ENCODE measurements around the gene PTPN3.
"Not testable (repeated sequence)": the region's sequence is repeated elsewhere in the genome, so short reads cannot be mapped to it uniquely, and the experiment has no call there.

PTPN3 gene

DNA sequence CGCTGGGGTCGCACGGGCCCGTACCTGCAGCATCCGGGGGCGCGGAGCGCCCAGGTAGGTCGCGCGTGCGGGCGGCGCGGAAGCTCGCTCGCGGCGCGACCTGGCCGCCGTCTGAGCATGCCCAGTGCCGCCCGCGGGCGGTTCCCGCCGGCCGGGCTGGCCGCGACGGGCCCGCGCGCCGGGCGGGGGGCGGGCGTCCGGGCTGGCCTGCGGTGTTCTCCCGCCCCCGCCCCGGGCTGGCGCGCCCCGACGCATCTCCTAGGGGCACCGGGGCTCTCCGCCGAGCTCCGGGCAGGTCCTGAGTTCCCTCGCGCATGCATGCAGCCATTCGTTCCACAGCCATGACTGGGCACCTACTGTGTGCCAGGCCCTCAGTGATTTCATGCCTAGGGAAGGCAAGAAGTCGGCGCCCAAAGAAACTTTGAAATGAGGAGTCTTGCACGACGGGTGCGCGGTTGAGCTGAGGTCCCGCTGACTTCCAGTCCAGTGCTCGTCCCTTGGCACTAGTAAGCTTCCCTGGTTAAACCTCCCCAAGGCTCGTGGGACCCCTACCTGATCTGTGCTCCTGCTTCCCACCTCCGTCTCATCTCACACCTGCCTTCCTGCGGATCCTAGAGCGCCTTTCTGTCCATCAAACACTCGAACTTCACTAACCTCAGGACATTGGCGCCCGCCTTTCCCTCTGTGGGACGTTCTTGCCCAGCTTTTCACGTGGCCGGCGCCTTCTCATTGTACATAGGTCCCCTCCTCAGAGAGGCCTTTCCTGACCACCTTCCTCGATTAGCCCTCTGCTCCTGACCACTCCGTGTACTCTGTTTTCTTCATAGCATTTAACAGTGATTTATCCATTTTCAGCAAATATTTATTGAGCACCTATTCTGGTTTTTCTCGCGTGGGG, at the start of gene PTPN3:
Gene PTPN3, minus strand, starts transcription at position 113 of the 898 bp plus-strand sequence. CDS start 34,873 bp downstream, outside the sequence.
- DNase-seq (ENCODE audit: low spot score): no peak
- no peak for TF ChIP-seq CTCF (IDR thresholded peaks at IDR 0.05)
- Histone ChIP-seq H3K27ac (peak within 1 kb of the TSS in 1 of 2 donors; percentile 82), H3K4me3 (peak within 1 kb of the TSS; percentile 86)

GRCh38 chr9:109544954-109545353, 46.8 kb upstream of the PTPN3 start:
- H3K4me3 ChIP-seq; DNase-seq (ENCODE audit: low spot score); H3K27ac ChIP-seq: not testable (repeated sequence)

DNA sequence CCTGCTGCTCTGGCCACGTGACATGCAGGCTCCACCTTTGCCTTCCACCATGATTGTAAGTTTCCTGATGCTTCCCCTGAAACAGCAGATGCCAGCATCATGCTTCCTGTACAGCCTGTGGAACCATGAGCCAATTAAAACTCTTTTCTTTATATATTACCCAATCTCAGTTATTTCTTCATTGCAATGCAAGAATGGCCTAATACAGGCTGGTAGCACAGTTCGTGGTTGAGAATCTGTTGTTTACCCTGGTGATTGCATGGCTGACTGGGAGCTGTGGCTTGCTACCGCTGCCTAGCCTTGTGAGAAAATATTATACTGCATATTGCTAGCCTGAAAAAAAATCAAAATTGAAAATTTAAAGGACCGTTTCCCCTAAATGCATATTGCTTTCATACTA, 44.8 kb upstream of the PTPN3 start:
- Histone ChIP-seq H3K4me3 (no peak overlapping the region), H3K27ac (no peak overlapping the region)
- TF ChIP-seq CTCF (IDR thresholded peaks at IDR 0.05): no peak
- DNase-seq (ENCODE audit: low spot score): no peak

- DNase-seq (ENCODE audit: low spot score): no peak
- H3K4me3 ChIP-seq: no peak overlapping the region
- TF ChIP-seq CTCF (IDR thresholded peaks at IDR 0.05): no peak
- H3K27ac ChIP-seq: no peak overlapping the region
Measured at GRCh38 chr9:109538346-109538745, 40.2 kb upstream of the PTPN3 start.

GRCh38 chr9:109537288-109537687, 39.2 kb upstream of the PTPN3 start:
- no peak overlapping the region for H3K27ac ChIP-seq
- no peak for DNase-seq (ENCODE audit: low spot score)

DNA sequence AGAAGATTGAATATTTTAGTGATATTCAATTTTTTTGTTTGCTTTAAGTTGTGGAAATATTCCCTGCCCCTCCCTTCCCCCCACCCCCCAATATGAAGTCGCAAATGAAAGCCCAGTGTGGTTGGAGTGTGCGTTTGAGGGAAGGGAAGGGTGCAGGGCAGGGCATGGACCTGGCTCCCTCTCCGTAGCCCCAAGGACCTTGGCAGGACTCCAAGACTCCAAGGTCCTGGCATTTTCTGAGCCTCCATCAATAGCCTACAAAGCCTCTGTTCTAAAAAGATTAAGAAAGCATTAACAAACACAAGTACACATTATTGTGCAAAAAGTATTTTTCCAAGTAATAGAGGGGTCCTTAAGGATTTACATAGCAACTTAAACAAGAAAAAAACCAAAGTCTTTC, 38.8 kb upstream of the PTPN3 start:
- no peak overlapping the region for H3K4me3 ChIP-seq
- no peak for TF ChIP-seq CTCF (IDR thresholded peaks at IDR 0.05)
- no peak for DNase-seq (ENCODE audit: low spot score)
- no peak overlapping the region for H3K27ac ChIP-seq

More at GRCh38 chr9:109537288-109537687, 39.2 kb upstream of the PTPN3 start:
- no peak for TF ChIP-seq CTCF (IDR thresholded peaks at IDR 0.05)
- no peak overlapping the region for H3K4me3 ChIP-seq

GRCh38 chr9:109535365-109535764, 37.3 kb upstream of the PTPN3 start:
- TF ChIP-seq CTCF (IDR thresholded peaks at IDR 0.05): no peak
- no peak for DNase-seq (ENCODE audit: low spot score)
- H3K27ac ChIP-seq: no peak overlapping the region
- no peak overlapping the region for H3K4me3 ChIP-seq

Measured in coronary artery (tissue), 2 donors.